ENCODE results near the gene PDE10A.

DNA sequence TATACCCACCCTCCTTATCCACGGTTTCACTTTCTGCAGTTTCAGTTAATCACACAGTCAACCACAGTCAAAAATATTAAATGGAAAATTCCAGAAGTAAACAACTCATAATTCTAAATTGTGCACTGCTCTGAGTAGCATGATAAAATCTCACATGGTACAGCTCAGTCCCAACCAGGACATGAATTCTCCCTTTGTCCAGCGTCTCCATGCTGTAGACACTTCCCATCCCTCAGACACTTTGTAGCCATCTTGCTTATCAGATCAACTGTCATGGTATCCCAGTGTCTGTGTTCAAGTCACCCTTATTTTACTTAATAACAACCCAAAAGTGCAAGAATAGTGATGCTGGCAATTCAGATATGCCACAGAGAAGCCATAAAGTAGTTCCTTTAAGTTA, 94.7 kb downstream of the PDE10A start:
- TF ChIP-seq SETDB1 (IDR thresholded peaks at IDR 0.05; ENCODE audit: low read length) (no peak), MECOM (CRISPR knock-in tag; IDR thresholded peaks at IDR 0.05) (no peak)
- TF ChIP-seq, protein P1, sequence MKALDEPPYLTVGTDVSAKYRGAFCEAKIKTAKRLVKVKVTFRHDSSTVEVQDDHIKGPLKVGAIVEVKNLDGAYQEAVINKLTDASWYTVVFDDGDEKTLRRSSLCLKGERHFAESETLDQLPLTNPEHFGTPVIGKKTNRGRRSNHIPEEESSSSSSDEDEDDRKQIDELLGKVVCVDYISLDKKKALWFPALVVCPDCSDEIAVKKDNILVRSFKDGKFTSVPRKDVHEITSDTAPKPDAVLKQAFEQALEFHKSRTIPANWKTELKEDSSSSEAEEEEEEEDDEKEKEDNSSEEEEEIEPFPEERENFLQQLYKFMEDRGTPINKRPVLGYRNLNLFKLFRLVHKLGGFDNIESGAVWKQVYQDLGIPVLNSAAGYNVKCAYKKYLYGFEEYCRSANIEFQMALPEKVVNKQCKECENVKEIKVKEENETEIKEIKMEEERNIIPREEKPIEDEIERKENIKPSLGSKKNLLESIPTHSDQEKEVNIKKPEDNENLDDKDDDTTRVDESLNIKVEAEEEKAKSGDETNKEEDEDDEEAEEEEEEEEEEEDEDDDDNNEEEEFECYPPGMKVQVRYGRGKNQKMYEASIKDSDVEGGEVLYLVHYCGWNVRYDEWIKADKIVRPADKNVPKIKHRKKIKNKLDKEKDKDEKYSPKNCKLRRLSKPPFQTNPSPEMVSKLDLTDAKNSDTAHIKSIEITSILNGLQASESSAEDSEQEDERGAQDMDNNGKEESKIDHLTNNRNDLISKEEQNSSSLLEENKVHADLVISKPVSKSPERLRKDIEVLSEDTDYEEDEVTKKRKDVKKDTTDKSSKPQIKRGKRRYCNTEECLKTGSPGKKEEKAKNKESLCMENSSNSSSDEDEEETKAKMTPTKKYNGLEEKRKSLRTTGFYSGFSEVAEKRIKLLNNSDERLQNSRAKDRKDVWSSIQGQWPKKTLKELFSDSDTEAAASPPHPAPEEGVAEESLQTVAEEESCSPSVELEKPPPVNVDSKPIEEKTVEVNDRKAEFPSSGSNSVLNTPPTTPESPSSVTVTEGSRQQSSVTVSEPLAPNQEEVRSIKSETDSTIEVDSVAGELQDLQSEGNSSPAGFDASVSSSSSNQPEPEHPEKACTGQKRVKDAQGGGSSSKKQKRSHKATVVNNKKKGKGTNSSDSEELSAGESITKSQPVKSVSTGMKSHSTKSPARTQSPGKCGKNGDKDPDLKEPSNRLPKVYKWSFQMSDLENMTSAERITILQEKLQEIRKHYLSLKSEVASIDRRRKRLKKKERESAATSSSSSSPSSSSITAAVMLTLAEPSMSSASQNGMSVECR (CRISPR knock-in tag; IDR thresholded peaks at IDR 0.05) = no peak
- TF ChIP-seq, protein P2, sequence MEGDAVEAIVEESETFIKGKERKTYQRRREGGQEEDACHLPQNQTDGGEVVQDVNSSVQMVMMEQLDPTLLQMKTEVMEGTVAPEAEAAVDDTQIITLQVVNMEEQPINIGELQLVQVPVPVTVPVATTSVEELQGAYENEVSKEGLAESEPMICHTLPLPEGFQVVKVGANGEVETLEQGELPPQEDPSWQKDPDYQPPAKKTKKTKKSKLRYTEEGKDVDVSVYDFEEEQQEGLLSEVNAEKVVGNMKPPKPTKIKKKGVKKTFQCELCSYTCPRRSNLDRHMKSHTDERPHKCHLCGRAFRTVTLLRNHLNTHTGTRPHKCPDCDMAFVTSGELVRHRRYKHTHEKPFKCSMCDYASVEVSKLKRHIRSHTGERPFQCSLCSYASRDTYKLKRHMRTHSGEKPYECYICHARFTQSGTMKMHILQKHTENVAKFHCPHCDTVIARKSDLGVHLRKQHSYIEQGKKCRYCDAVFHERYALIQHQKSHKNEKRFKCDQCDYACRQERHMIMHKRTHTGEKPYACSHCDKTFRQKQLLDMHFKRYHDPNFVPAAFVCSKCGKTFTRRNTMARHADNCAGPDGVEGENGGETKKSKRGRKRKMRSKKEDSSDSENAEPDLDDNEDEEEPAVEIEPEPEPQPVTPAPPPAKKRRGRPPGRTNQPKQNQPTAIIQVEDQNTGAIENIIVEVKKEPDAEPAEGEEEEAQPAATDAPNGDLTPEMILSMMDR (IDR thresholded peaks at IDR 0.05 in 2 of 3, conservative IDR thresholded peaks at IDR 0.05 in 1 of 3; ENCODE audit: insufficient read depth in 2 of 3, low read depth in 1 of 3, low read length in 3 of 3) = no peak
